Measurements from ENCODE around the gene ERBIN.

- TF ChIP-seq, protein P1, sequence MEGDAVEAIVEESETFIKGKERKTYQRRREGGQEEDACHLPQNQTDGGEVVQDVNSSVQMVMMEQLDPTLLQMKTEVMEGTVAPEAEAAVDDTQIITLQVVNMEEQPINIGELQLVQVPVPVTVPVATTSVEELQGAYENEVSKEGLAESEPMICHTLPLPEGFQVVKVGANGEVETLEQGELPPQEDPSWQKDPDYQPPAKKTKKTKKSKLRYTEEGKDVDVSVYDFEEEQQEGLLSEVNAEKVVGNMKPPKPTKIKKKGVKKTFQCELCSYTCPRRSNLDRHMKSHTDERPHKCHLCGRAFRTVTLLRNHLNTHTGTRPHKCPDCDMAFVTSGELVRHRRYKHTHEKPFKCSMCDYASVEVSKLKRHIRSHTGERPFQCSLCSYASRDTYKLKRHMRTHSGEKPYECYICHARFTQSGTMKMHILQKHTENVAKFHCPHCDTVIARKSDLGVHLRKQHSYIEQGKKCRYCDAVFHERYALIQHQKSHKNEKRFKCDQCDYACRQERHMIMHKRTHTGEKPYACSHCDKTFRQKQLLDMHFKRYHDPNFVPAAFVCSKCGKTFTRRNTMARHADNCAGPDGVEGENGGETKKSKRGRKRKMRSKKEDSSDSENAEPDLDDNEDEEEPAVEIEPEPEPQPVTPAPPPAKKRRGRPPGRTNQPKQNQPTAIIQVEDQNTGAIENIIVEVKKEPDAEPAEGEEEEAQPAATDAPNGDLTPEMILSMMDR (conservative IDR thresholded peaks at IDR 0.05), result no peak
- no peak for TF ChIP-seq ZFX (IDR thresholded peaks at IDR 0.05)
Observed at GRCh38 chr5:65961633-65962032, 35.3 kb downstream of the ERBIN start.
